Trophoblast cell (in vitro differentiated cells and primary cell): ENCODE measurements around the gene DOCK11.
"Not testable (repeated sequence)": the region's sequence is repeated elsewhere in the genome, so short reads cannot be mapped to it uniquely, and the experiment has no call there.

Experiments
- DNase-seq, 2 donors: peaks; one replicate each; pipeline ENCODE4 v3.0.0-alpha.2; 2016
- H2AFZ ChIP-seq: 2 replicates; pipeline ENCODE4 v1.6.1; 2013; ENCODE audit warnings: low read length, moderate library complexity, mild to moderate bottlenecking; ENCODE audit not compliant: insufficient read depth, poor library complexity
- H2AK5ac ChIP-seq: 2 replicates; pipeline ENCODE4 v1.6.1; 2013; ENCODE audit warnings: mild to moderate bottlenecking, low read length
- H2BK120ac ChIP-seq: 2 replicates; pipeline ENCODE4 v1.6.1; 2013; ENCODE audit warnings: low read length, mild to moderate bottlenecking, moderate library complexity; ENCODE audit not compliant: insufficient read depth, poor library complexity
- H2BK12ac ChIP-seq: 2 replicates; pipeline ENCODE4 v1.6.1; 2013; ENCODE audit warnings: mild to moderate bottlenecking, low read length, moderate library complexity
- H2BK5ac ChIP-seq: 2 replicates; pipeline ENCODE4 v1.6.1; 2013; ENCODE audit warnings: low read length, low read depth, moderate library complexity, mild to moderate bottlenecking; ENCODE audit not compliant: poor library complexity
- H3K14ac ChIP-seq: 2 replicates; pipeline ENCODE4 v1.6.1; 2013; ENCODE audit warnings: mild to moderate bottlenecking, low read length
- H3K18ac ChIP-seq: 2 replicates; pipeline ENCODE4 v1.6.1; 2013; ENCODE audit warnings: mild to moderate bottlenecking, low read length
- H3K23ac ChIP-seq: 2 replicates; pipeline ENCODE4 v1.6.1; 2013; ENCODE audit warnings: low read length
- H3K27ac ChIP-seq: 2 replicates; pipeline ENCODE4 v1.5.1; 2013; ENCODE audit warnings: low read depth, mild to moderate bottlenecking, inconsistent platforms, low read length, moderate library complexity
- H3K27me3 ChIP-seq: 2 replicates; pipeline ENCODE4 v1.6.1; 2013; ENCODE audit warnings: inconsistent platforms, mild to moderate bottlenecking, low read length, moderate library complexity; ENCODE audit not compliant: insufficient read depth
- H3K36me3 ChIP-seq, 2 experiments: 1 replicate in 1 of 2; 2 replicates in 1 of 2; pipeline ENCODE4 v1.6.1; 2013; ENCODE audit warnings: low read length in 2 of 2, mild to moderate bottlenecking in 2 of 2, moderate library complexity in 1 of 2; ENCODE audit not compliant: insufficient read depth in 2 of 2, control insufficient read depth in 1 of 2
- H3K4ac ChIP-seq: 2 replicates; pipeline ENCODE4 v1.6.1; 2013; ENCODE audit warnings: low read depth, mild to moderate bottlenecking, low read length, moderate library complexity
- H3K4me1 ChIP-seq, 2 experiments: 1 replicate in 1 of 2; 2 replicates in 1 of 2; pipeline ENCODE4 v1.6.1; 2013; ENCODE audit warnings: low read length in 2 of 2, mild to moderate bottlenecking in 2 of 2, moderate library complexity in 1 of 2; ENCODE audit not compliant: insufficient read depth in 2 of 2, control insufficient read depth in 1 of 2
- H3K4me2 ChIP-seq: 2 replicates; pipeline ENCODE4 v1.6.1; 2013; ENCODE audit warnings: inconsistent platforms, mild to moderate bottlenecking, low read length, moderate library complexity
- H3K4me3 ChIP-seq: 2 replicates; pipeline ENCODE4 v1.5.1; 2013; ENCODE audit warnings: mild to moderate bottlenecking, low read depth, low read length, inconsistent platforms
- H3K79me1 ChIP-seq: one replicate; pipeline ENCODE4 v1.6.1; 2013; ENCODE audit warnings: low read length
- H3K79me2 ChIP-seq: 2 replicates; pipeline ENCODE4 v1.6.1; 2013; ENCODE audit warnings: low read length, mild to moderate bottlenecking; ENCODE audit not compliant: control insufficient read depth, insufficient read depth, poor library complexity
- H3K9ac ChIP-seq: 2 replicates; pipeline ENCODE4 v1.6.1; 2013; ENCODE audit warnings: mild to moderate bottlenecking, low read length
- H3K9me3 ChIP-seq: 2 replicates; pipeline ENCODE4 v1.6.1; 2013; ENCODE audit warnings: low read depth, mild to moderate bottlenecking, control low read depth, inconsistent platforms, low read length; ENCODE audit not compliant: insufficient read depth
- H4K12ac ChIP-seq: 2 replicates; pipeline ENCODE4 v1.6.1; 2013; ENCODE audit warnings: low read depth, mild to moderate bottlenecking, low read length, moderate library complexity
- H4K8ac ChIP-seq: 2 replicates; pipeline ENCODE4 v1.6.1; 2013; ENCODE audit warnings: low read depth, mild to moderate bottlenecking, low read length, moderate library complexity
- H4K91ac ChIP-seq: one replicate; pipeline ENCODE4 v1.6.1; 2013; ENCODE audit warnings: low read depth, mild to moderate bottlenecking, low read length, moderate library complexity
- WGBS: extraction: QIAGEN DNeasy Blood & Tissue Kit; methylation state at CpG from one replicate; pipeline ENCODE4 v1.1.7; 2013; ENCODE audit warnings: missing lambda C conversion rate; ENCODE audit not compliant: insufficient read length, insufficient coverage; ENCODE audit errors: extremely low coverage; 5-methylcytosine and 5-hydroxymethylcytosine counted together

Gene DOCK11

GRCh38 chrX:118586206-118586605 lies 90.6 kb downstream of the DOCK11 start:
- H3K27me3 ChIP-seq, H3K36me3 ChIP-seq, H2BK120ac ChIP-seq, H3K4me3 ChIP-seq, H3K79me1 ChIP-seq, H2BK5ac ChIP-seq, H2AK5ac ChIP-seq, H3K9ac ChIP-seq, DNase-seq, H4K12ac ChIP-seq, H3K14ac ChIP-seq, H4K91ac ChIP-seq, H3K18ac ChIP-seq, H3K23ac ChIP-seq, H2AFZ ChIP-seq, H3K79me2 ChIP-seq, H3K4me1 ChIP-seq, H2BK12ac ChIP-seq, H3K27ac ChIP-seq, H3K9me3 ChIP-seq, H3K4ac ChIP-seq, H3K4me2 ChIP-seq, H4K8ac ChIP-seq: not testable (repeated sequence)
- no CpG with 5 or more reads among the region's 7 CpGs for WGBS

GRCh38 chrX:118588715-118589114 lies 93.1 kb downstream of the DOCK11 start:
- Histone ChIP-seq H4K91ac (no peak overlapping the region), H3K27ac (no peak overlapping the region), H3K14ac (no peak overlapping the region), H3K23ac (no peak overlapping the region), H2BK120ac (no peak overlapping the region), H3K4me3 (no peak overlapping the region), H2AK5ac (no peak overlapping the region), H3K9me3 (no peaks in the 10 kb centered on the region), H3K18ac (no peak overlapping the region), H3K79me2 (no peaks in the 10 kb centered on the region), H3K4me1 (no peaks in the 10 kb centered on the region), H3K4ac (no peak overlapping the region), H4K8ac (no peak overlapping the region), H2BK12ac (no peak overlapping the region), H3K4me2 (no peak overlapping the region), H3K79me1 (no peaks in the 10 kb centered on the region), H3K27me3 (no peaks in the 10 kb centered on the region), H2BK5ac (no peak overlapping the region), H3K9ac (no peak overlapping the region), H2AFZ (no peak overlapping the region), H4K12ac (no peak overlapping the region), H3K36me3 (no peaks in the 10 kb centered on the region)
- no peak for DNase-seq
- no CpG with 5 or more reads among the region's 3 CpGs for WGBS

GRCh38 chrX:118589227-118589626 lies 93.6 kb downstream of the DOCK11 start:
- no peak overlapping the region for H3K4me3 ChIP-seq
- H3K4me2 ChIP-seq, result no peak overlapping the region
- WGBS, result no CpG with 5 or more reads among the region's 1 CpG
- H2BK5ac ChIP-seq, result no peak overlapping the region
- no peak overlapping the region for H3K9ac ChIP-seq
- H3K9me3 ChIP-seq, result no peaks in the 10 kb centered on the region
- no peak overlapping the region for H3K18ac ChIP-seq
- H2AK5ac ChIP-seq, result no peak overlapping the region
- no peak overlapping the region for H3K27ac ChIP-seq
- no peaks in the 10 kb centered on the region for H3K79me1 ChIP-seq
- H4K8ac ChIP-seq, result no peak overlapping the region
- no peaks in the 10 kb centered on the region for H3K27me3 ChIP-seq
- H3K4ac ChIP-seq, result no peak overlapping the region
- no peak overlapping the region for H4K12ac ChIP-seq
- DNase-seq, result no peak
- no peak overlapping the region for H2BK12ac ChIP-seq
- H3K4me1 ChIP-seq, result no peaks in the 10 kb centered on the region
- H3K79me2 ChIP-seq, result no peaks in the 10 kb centered on the region
- H2BK120ac ChIP-seq, result no peak overlapping the region
- no peak overlapping the region for H3K23ac ChIP-seq
- no peaks in the 10 kb centered on the region for H3K36me3 ChIP-seq
- H4K91ac ChIP-seq, result no peak overlapping the region
- H3K14ac ChIP-seq, result no peak overlapping the region
- H2AFZ ChIP-seq, result no peak overlapping the region

- no peak overlapping the region for H3K4ac ChIP-seq
- H2AFZ ChIP-seq, result no peak overlapping the region
- no peak overlapping the region for H4K12ac ChIP-seq
- no peaks in the 10 kb centered on the region for H3K4me1 ChIP-seq
- H3K9ac ChIP-seq, result no peak overlapping the region
- no peak overlapping the region for H3K27ac ChIP-seq
- no peak for DNase-seq
- H2BK5ac ChIP-seq, result no peak overlapping the region
- no peak overlapping the region for H3K18ac ChIP-seq
- no peak overlapping the region for H3K14ac ChIP-seq
- H4K8ac ChIP-seq, result no peak overlapping the region
- no peaks in the 10 kb centered on the region for H3K27me3 ChIP-seq
- H2AK5ac ChIP-seq, result no peak overlapping the region
- no peak overlapping the region for H2BK12ac ChIP-seq
- no peaks in the 10 kb centered on the region for H3K79me1 ChIP-seq
- no CpG with 5 or more reads among the region's 3 CpGs for WGBS
- H3K4me2 ChIP-seq, result no peak overlapping the region
- H3K79me2 ChIP-seq, result no peaks in the 10 kb centered on the region
- no peaks in the 10 kb centered on the region for H3K36me3 ChIP-seq
- H4K91ac ChIP-seq, result no peak overlapping the region
- H3K23ac ChIP-seq, result no peak overlapping the region
- no peaks in the 10 kb centered on the region for H3K9me3 ChIP-seq
- H2BK120ac ChIP-seq, result no peak overlapping the region
- no peak overlapping the region for H3K4me3 ChIP-seq
These were observed 97.8 kb downstream of the DOCK11 start for GRCh38 chrX:118593407-118593806.
